Measurements from ENCODE around the gene EXOC1L. TPM values are rescaled to one million over a fixed set of nuclear protein-coding genes. Genes with fewer than 3 reads are reported as not detected.

The EXOC1L gene
- total and polyA plus RNA-seq, 9 of the 15 experiments (the other 6 are each of a cell fraction or from before 2014, with no cell fraction given) = 0.38 to 3.9 (median 1.0) TPM; not detected in 1

GRCh38 chr4:55853484-55854046, 34.0 kb downstream of the EXOC1L start, which contains the start of gene EXOC1 (continued):
- TF ChIP-seq PHF8 (IDR thresholded peaks at IDR 0.05; ENCODE audit: borderline replicate concordance, low read length) = peak; percentile 88
- peak; percentile 90 to 94 for TF ChIP-seq FOXK2 (conservative IDR thresholded peaks at IDR 0.05 in 1 of 2, IDR thresholded peaks at IDR 0.05 in 1 of 2; ENCODE audit: low read depth in 2 of 2)
- peak in 1 of 2 experiments; percentile 51; a peak in 1 of 4 replicates for TF ChIP-seq RCOR1 (IDR thresholded peaks at IDR 0.05; ENCODE audit: borderline replicate concordance in 1 of 2, low read depth in 2 of 2, low read length in 2 of 2)
- TF ChIP-seq NKRF (IDR thresholded peaks at IDR 0.05; ENCODE audit: borderline replicate concordance) = peak; percentile 93
- peak; percentile 87 for TF ChIP-seq ETV1 (tag; conservative IDR thresholded peaks at IDR 0.05; ENCODE audit: low read depth)
- TF ChIP-seq VEZF1 (CRISPR knock-in tag; IDR thresholded peaks at IDR 0.05) = peak; percentile 53
- TF ChIP-seq ZSCAN32 (CRISPR knock-in tag; IDR thresholded peaks at IDR 0.05) = 0 out of 2 replicates have a peak, but pooled peaks have one; percentile 23
- peak in 1 of 2 experiments; percentile 46 for TF ChIP-seq AFF1 (IDR thresholded peaks at IDR 0.05; ENCODE audit: low read depth in 1 of 2, partially characterized antibody in 2 of 2)
- TF ChIP-seq PRPF4 (IDR thresholded peaks at IDR 0.05; ENCODE audit: insufficient read depth, low read depth, low read length, poor library complexity, severe bottlenecking) = no peak
- TF ChIP-seq ZBTB11 (CRISPR knock-in tag; IDR thresholded peaks at IDR 0.05) = peak in 1 of 3 experiments; percentile 82; a peak in 2 of 6 replicates
- peak; percentile 89 for TF ChIP-seq POLR2A (conservative IDR thresholded peaks at IDR 0.05)
- TF ChIP-seq ZFX (CRISPR knock-in tag; IDR thresholded peaks at IDR 0.05) = peak; percentile 60; the same call in 1 of the 2 replicates
- no peak for TF ChIP-seq IRF1 (CRISPR knock-in tag; IDR thresholded peaks at IDR 0.05; ENCODE audit: borderline replicate concordance)
